ENCODE results near the gene KRT77.

KRT77 gene

GRCh38 chr12:52680363-52680762, 23.0 kb downstream of the KRT77 start, which contains the start of gene KRT1:
TSS of gene KRT1 (minus strand) at chr12:52680407. CDS start at chr12:52680348, 59 bp downstream.
- Histone ChIP-seq H3K36me3 (ENCODE audit: control insufficient read depth in 4 of 4, insufficient read depth in 4 of 4, low read length in 3 of 4) (no peaks in the 10 kb centered on the region), H3K4me3 (ENCODE audit: control insufficient read depth in 1 of 7, extremely low read depth in 1 of 7, insufficient read depth in 4 of 7, low read depth in 2 of 7, low read length in 6 of 7) (no peak within 1 kb of the TSS), H3K27me3 (replicated peaks in 2 of 5; ENCODE audit: control insufficient read depth in 4 of 5, insufficient read depth in 5 of 5, low read length in 4 of 5) (peaks cover 0 to under 1% (median 0%) of the 10 kb centered on the region in 5 experiments), H3K9me3 (ENCODE audit: control extremely low read depth in 1 of 5, control insufficient read depth in 4 of 5, insufficient read depth in 2 of 5, low read depth in 1 of 5, low read length in 4 of 5) (no peaks in the 10 kb centered on the region), H3K4me1 (ENCODE audit: control extremely low read depth in 1 of 4, control insufficient read depth in 4 of 4, insufficient read depth in 4 of 4, low read length in 3 of 4) (peaks cover 0 to 12% (median 7%) of the 10 kb centered on the region in 4 experiments), H3K27ac (ENCODE audit: insufficient read depth in 1 of 2, low read depth in 1 of 2, low read length in 2 of 2, poor library complexity in 1 of 2, severe bottlenecking in 2 of 2) (no peak within 1 kb of the TSS)
- WGBS (ENCODE audit: insufficient coverage) = no CpG with 5 or more reads among the region's 3 CpGs
- ChIA-PET POLR2A (interaction anchor here (0.7 kb wide), 1 partner anchor 797 kb away, joined by 3 read pairs; no protein-coding TSS in a partner anchor), CTCF (interaction anchor here (1.0 to 1.6 kb wide), 4 partner anchors 8 to 71 kb away, joined by 3 to 4 read pairs (median 4); no protein-coding TSS in a partner anchor)
- DNase-seq = no peak

DNA sequence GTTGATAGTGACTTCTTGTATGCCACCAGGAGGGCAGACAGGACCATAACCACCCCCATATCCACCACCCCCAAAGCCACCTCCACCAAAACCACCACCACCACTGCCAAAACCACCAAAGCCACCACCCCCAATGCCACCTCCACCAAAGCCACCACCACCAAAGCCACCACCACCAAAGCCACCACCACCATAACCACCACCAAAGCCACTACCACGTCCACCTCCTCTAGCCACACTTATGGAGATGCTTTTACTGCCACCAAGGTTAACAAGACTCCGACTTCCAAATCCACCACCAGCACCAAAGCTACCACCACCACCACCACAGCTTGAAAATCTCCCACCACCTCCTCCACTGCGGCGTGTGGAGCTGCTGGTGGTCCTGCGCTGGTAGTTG, 23.4 kb downstream of the KRT77 start:
- DNase-seq = no peak
- CTCF ChIA-PET = interaction anchor here (1.1 kb wide), 1 partner anchor 30 kb away, joined by 3 read pairs; no protein-coding TSS in a partner anchor

GRCh38 chr12:52677671-52678070, 25.7 kb downstream of the KRT77 start:
- Histone ChIP-seq H3K27me3 (replicated peaks in 2 of 5; ENCODE audit: control insufficient read depth in 4 of 5, insufficient read depth in 5 of 5, low read length in 4 of 5) (peaks cover 0 to 3% (median 0%) of the 10 kb centered on the region in 5 experiments), H3K9me3 (ENCODE audit: control extremely low read depth in 1 of 5, control insufficient read depth in 4 of 5, insufficient read depth in 2 of 5, low read depth in 1 of 5, low read length in 4 of 5) (no peaks in the 10 kb centered on the region), H3K4me3 (ENCODE audit: control insufficient read depth in 1 of 7, extremely low read depth in 1 of 7, insufficient read depth in 4 of 7, low read depth in 2 of 7, low read length in 6 of 7) (no peak overlapping the region), H3K27ac (ENCODE audit: insufficient read depth in 1 of 2, low read depth in 1 of 2, low read length in 2 of 2, poor library complexity in 1 of 2, severe bottlenecking in 2 of 2) (no peak overlapping the region), H3K4me1 (ENCODE audit: control extremely low read depth in 1 of 4, control insufficient read depth in 4 of 4, insufficient read depth in 4 of 4, low read length in 3 of 4) (peaks cover 0 to 12% (median 7%) of the 10 kb centered on the region in 4 experiments), H3K36me3 (ENCODE audit: control insufficient read depth in 4 of 4, insufficient read depth in 4 of 4, low read length in 3 of 4) (no peaks in the 10 kb centered on the region)
- ChIA-PET CTCF (interaction anchor here (0.6 to 1.7 kb wide), 4 partner anchors 10 to 1076 kb away, joined by 3 to 5 read pairs (median 3); no protein-coding TSS in a partner anchor), POLR2A (no interaction called here)
- no peak for DNase-seq
- WGBS (ENCODE audit: insufficient coverage) = 83% methylated on average over 1 of the region's 1 CpG

More for the DNA sequence above, 23.4 kb downstream of the KRT77 start:
- POLR2A ChIA-PET = interaction anchor here (0.7 kb wide), 1 partner anchor 796 kb away, joined by 3 read pairs; no protein-coding TSS in a partner anchor
- Histone ChIP-seq H3K27me3 (replicated peaks in 2 of 5; ENCODE audit: control insufficient read depth in 4 of 5, insufficient read depth in 5 of 5, low read length in 4 of 5) (no peaks in the 10 kb centered on the region), H3K4me1 (ENCODE audit: control extremely low read depth in 1 of 4, control insufficient read depth in 4 of 4, insufficient read depth in 4 of 4, low read length in 3 of 4) (peaks cover 0 to 12% (median 7%) of the 10 kb centered on the region in 4 experiments), H3K27ac (ENCODE audit: insufficient read depth in 1 of 2, low read depth in 1 of 2, low read length in 2 of 2, poor library complexity in 1 of 2, severe bottlenecking in 2 of 2) (no peak overlapping the region), H3K9me3 (ENCODE audit: control extremely low read depth in 1 of 5, control insufficient read depth in 4 of 5, insufficient read depth in 2 of 5, low read depth in 1 of 5, low read length in 4 of 5) (no peaks in the 10 kb centered on the region), H3K36me3 (ENCODE audit: control insufficient read depth in 4 of 4, insufficient read depth in 4 of 4, low read length in 3 of 4) (no peaks in the 10 kb centered on the region), H3K4me3 (ENCODE audit: control insufficient read depth in 1 of 7, extremely low read depth in 1 of 7, insufficient read depth in 4 of 7, low read depth in 2 of 7, low read length in 6 of 7) (no peak overlapping the region)
- WGBS (ENCODE audit: insufficient coverage) = 92% methylated on average over 2 of the region's 5 CpGs

DNA sequence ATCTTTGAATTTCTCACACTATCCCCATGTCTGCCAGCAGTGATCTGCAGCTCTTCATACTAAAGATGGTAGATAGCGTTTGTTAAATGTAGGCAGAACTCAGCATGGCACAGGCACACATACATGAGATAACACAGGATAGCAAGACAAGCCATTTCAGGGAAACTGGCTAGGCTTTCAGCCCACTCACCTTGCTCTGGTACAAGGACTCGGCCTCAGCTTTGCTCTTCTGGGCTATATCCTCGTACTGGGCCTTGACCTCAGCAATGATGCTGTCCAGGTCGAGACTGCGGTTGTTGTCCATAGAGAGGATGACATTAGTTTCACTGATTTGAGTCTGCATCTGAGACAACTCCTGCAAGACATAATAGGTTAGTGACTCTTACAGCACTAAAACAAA, 26.2 kb downstream of the KRT77 start:
- Histone ChIP-seq H3K4me1 (ENCODE audit: control extremely low read depth in 1 of 4, control insufficient read depth in 4 of 4, insufficient read depth in 4 of 4, low read length in 3 of 4) (peaks cover 0 to 12% (median 7%) of the 10 kb centered on the region in 4 experiments), H3K27me3 (replicated peaks in 2 of 5; ENCODE audit: control insufficient read depth in 4 of 5, insufficient read depth in 5 of 5, low read length in 4 of 5) (peaks cover 0 to 3% (median 0%) of the 10 kb centered on the region in 5 experiments), H3K9me3 (ENCODE audit: control extremely low read depth in 1 of 5, control insufficient read depth in 4 of 5, insufficient read depth in 2 of 5, low read depth in 1 of 5, low read length in 4 of 5) (no peaks in the 10 kb centered on the region), H3K4me3 (ENCODE audit: control insufficient read depth in 1 of 7, extremely low read depth in 1 of 7, insufficient read depth in 4 of 7, low read depth in 2 of 7, low read length in 6 of 7) (no peak overlapping the region), H3K27ac (ENCODE audit: insufficient read depth in 1 of 2, low read depth in 1 of 2, low read length in 2 of 2, poor library complexity in 1 of 2, severe bottlenecking in 2 of 2) (no peak overlapping the region), H3K36me3 (ENCODE audit: control insufficient read depth in 4 of 4, insufficient read depth in 4 of 4, low read length in 3 of 4) (no peaks in the 10 kb centered on the region)
- ChIA-PET POLR2A (no interaction called here), CTCF (interaction anchor here (0.6 to 1.7 kb wide), 2 partner anchors 11 to 163 kb away, joined by 3 read pairs; no protein-coding TSS in a partner anchor)
- 92% methylated on average over 5 of the region's 5 CpGs for WGBS (ENCODE audit: insufficient coverage)
- no peak for DNase-seq

GRCh38 chr12:52676163-52676562, 27.2 kb downstream of the KRT77 start:
- Histone ChIP-seq H3K4me3 (ENCODE audit: control insufficient read depth in 1 of 7, extremely low read depth in 1 of 7, insufficient read depth in 4 of 7, low read depth in 2 of 7, low read length in 6 of 7) (no peak overlapping the region), H3K4me1 (ENCODE audit: control extremely low read depth in 1 of 4, control insufficient read depth in 4 of 4, insufficient read depth in 4 of 4, low read length in 3 of 4) (peaks cover 0 to 4% (median 2%) of the 10 kb centered on the region in 4 experiments), H3K9me3 (ENCODE audit: control extremely low read depth in 1 of 5, control insufficient read depth in 4 of 5, insufficient read depth in 2 of 5, low read depth in 1 of 5, low read length in 4 of 5) (no peaks in the 10 kb centered on the region), H3K27ac (ENCODE audit: insufficient read depth in 1 of 2, low read depth in 1 of 2, low read length in 2 of 2, poor library complexity in 1 of 2, severe bottlenecking in 2 of 2) (no peak overlapping the region), H3K27me3 (replicated peaks in 2 of 5; ENCODE audit: control insufficient read depth in 4 of 5, insufficient read depth in 5 of 5, low read length in 4 of 5) (peaks cover 0 to 3% (median 0%) of the 10 kb centered on the region in 5 experiments), H3K36me3 (ENCODE audit: control insufficient read depth in 4 of 4, insufficient read depth in 4 of 4, low read length in 3 of 4) (no peaks in the 10 kb centered on the region)
- no peak for DNase-seq
- POLR2A ChIA-PET = no interaction called here
- WGBS (ENCODE audit: insufficient coverage) = 86% methylated on average over 7 of the region's 7 CpGs
- CTCF ChIA-PET = interaction anchor here (1.2 to 1.7 kb wide), 2 partner anchors 10 to 60 kb away, joined by 3 read pairs; no protein-coding TSS in a partner anchor

GRCh38 chr12:52675301-52675701, 28.0 kb downstream of the KRT77 start:
- CTCF ChIA-PET = interaction anchor here (0.6 to 1.2 kb wide), 3 partner anchors 15 to 79 kb away, joined by 3 read pairs; no protein-coding TSS in a partner anchor
- peaks cover 0 to 6% (median 0%) of the 10 kb centered on the region in 5 experiments for H3K27me3 ChIP-seq (replicated peaks in 2 of 5; ENCODE audit: control insufficient read depth in 4 of 5, insufficient read depth in 5 of 5, low read length in 4 of 5)

DNA sequence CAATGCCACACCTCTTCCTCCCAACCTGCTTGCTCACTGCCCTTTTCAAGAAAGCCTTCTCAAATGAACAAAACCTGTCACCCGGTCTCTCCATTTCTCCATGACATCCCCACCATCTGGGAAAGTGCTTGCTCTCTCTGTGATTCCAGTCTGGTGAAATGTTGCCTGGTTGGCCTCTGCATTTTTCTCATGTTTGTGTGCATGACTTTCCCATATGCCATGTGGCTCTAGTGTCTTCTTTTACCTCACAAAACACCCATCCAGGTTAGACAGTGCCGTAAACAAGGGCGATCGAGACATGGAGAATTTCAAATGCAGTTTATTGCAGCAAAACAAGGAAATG, 28.9 kb downstream of the KRT77 start:
- no peak overlapping the region for H3K27ac ChIP-seq (ENCODE audit: insufficient read depth in 1 of 2, low read depth in 1 of 2, low read length in 2 of 2, poor library complexity in 1 of 2, severe bottlenecking in 2 of 2)
- no peak overlapping the region for H3K4me3 ChIP-seq (ENCODE audit: control insufficient read depth in 1 of 7, extremely low read depth in 1 of 7, insufficient read depth in 4 of 7, low read depth in 2 of 7, low read length in 6 of 7)
- ChIA-PET POLR2A (no interaction called here), CTCF (no interaction called here)
- H3K27me3 ChIP-seq (replicated peaks in 2 of 5; ENCODE audit: control insufficient read depth in 4 of 5, insufficient read depth in 5 of 5, low read length in 4 of 5) = peaks cover 0 to 6% (median 0%) of the 10 kb centered on the region in 5 experiments
- no peaks in the 10 kb centered on the region for H3K4me1 ChIP-seq (ENCODE audit: control extremely low read depth in 1 of 4, control insufficient read depth in 4 of 4, insufficient read depth in 4 of 4, low read length in 3 of 4)
- no peak for DNase-seq
- WGBS (ENCODE audit: insufficient coverage) = 100% methylated on average over 1 of the region's 4 CpGs
- H3K9me3 ChIP-seq (ENCODE audit: control extremely low read depth in 1 of 5, control insufficient read depth in 4 of 5, insufficient read depth in 2 of 5, low read depth in 1 of 5, low read length in 4 of 5) = no peaks in the 10 kb centered on the region
- H3K36me3 ChIP-seq (ENCODE audit: control insufficient read depth in 4 of 4, insufficient read depth in 4 of 4, low read length in 3 of 4) = no peaks in the 10 kb centered on the region

More at GRCh38 chr12:52675301-52675701, 28.0 kb downstream of the KRT77 start:
- Histone ChIP-seq H3K27ac (ENCODE audit: insufficient read depth in 1 of 2, low read depth in 1 of 2, low read length in 2 of 2, poor library complexity in 1 of 2, severe bottlenecking in 2 of 2) (no peak overlapping the region), H3K36me3 (ENCODE audit: control insufficient read depth in 4 of 4, insufficient read depth in 4 of 4, low read length in 3 of 4) (no peaks in the 10 kb centered on the region), H3K4me1 (ENCODE audit: control extremely low read depth in 1 of 4, control insufficient read depth in 4 of 4, insufficient read depth in 4 of 4, low read length in 3 of 4) (no peaks in the 10 kb centered on the region), H3K4me3 (ENCODE audit: control insufficient read depth in 1 of 7, extremely low read depth in 1 of 7, insufficient read depth in 4 of 7, low read depth in 2 of 7, low read length in 6 of 7) (no peak overlapping the region), H3K9me3 (ENCODE audit: control extremely low read depth in 1 of 5, control insufficient read depth in 4 of 5, insufficient read depth in 2 of 5, low read depth in 1 of 5, low read length in 4 of 5) (no peaks in the 10 kb centered on the region)
- POLR2A ChIA-PET = interaction anchor here (0.7 kb wide), 1 partner anchor 141 kb away, joined by 4 read pairs; no protein-coding TSS in a partner anchor
- 97% methylated on average over 18 of the region's 28 CpGs for WGBS (ENCODE audit: insufficient coverage)
- no peak for DNase-seq

All from common myeloid progenitor, CD34-positive (primary cell).